IPS-18a (cell line): Measurements from ENCODE around the gene KERA.

Experiments
- H3K27ac ChIP-seq: one replicate; pipeline ENCODE4 v1.5.1; 2013; ENCODE audit warnings: low read length
- H3K27me3 ChIP-seq: one replicate; pipeline ENCODE4 v1.6.1; 2013; ENCODE audit warnings: mild to moderate bottlenecking, low read length; ENCODE audit not compliant: control insufficient read depth, insufficient read depth
- H3K36me3 ChIP-seq: one replicate; pipeline ENCODE4 v1.6.1; 2013; ENCODE audit warnings: low read depth, low read length; ENCODE audit not compliant: control insufficient read depth
- H3K4me1 ChIP-seq: one replicate; pipeline ENCODE4 v1.6.1; 2013; ENCODE audit warnings: low read depth, low read length; ENCODE audit not compliant: control insufficient read depth
- H3K4me3 ChIP-seq: one replicate; pipeline ENCODE4 v1.5.1; 2013; ENCODE audit warnings: low read length
- H3K9ac ChIP-seq: one replicate; pipeline ENCODE4 v1.6.1; 2013; ENCODE audit warnings: mild to moderate bottlenecking, low read length, moderate library complexity
- H3K9me3 ChIP-seq: one replicate; pipeline ENCODE4 v1.6.1; 2013; ENCODE audit warnings: low read depth, low read length; ENCODE audit not compliant: control insufficient read depth

The KERA gene

GRCh38 chr12:91057368-91058165, at the start of gene KERA:
Gene KERA, minus strand, starts transcription at chr12:91058024. Its CDS starts 1,743 bp downstream, at chr12:91056281.
- Histone ChIP-seq H3K9ac (no peak within 1 kb of the TSS), H3K4me1 (no peaks in the 10 kb centered on the region), H3K4me3 (no peak within 1 kb of the TSS), H3K9me3 (no peaks in the 10 kb centered on the region), H3K27ac (no peak within 1 kb of the TSS), H3K27me3 (no peaks in the 10 kb centered on the region), H3K36me3 (no peaks in the 10 kb centered on the region)

GRCh38 chr12:91106283-91106682, 48.5 kb upstream of the KERA start:
- Histone ChIP-seq H3K9ac (no peak overlapping the region), H3K4me1 (no peaks in the 10 kb centered on the region), H3K4me3 (no peak overlapping the region), H3K36me3 (no peaks in the 10 kb centered on the region), H3K27ac (no peak overlapping the region), H3K27me3 (no peaks in the 10 kb centered on the region), H3K9me3 (no peaks in the 10 kb centered on the region)

- H3K36me3 ChIP-seq: no peaks in the 10 kb centered on the region
- H3K9me3 ChIP-seq: no peaks in the 10 kb centered on the region
- no peaks in the 10 kb centered on the region for H3K27me3 ChIP-seq
- no peak overlapping the region for H3K27ac ChIP-seq
- H3K9ac ChIP-seq: no peak overlapping the region
- no peaks in the 10 kb centered on the region for H3K4me1 ChIP-seq
- H3K4me3 ChIP-seq: no peak overlapping the region
Observed at GRCh38 chr12:91105807-91106206, 48.0 kb upstream of the KERA start.

- H3K9me3 ChIP-seq: no peaks in the 10 kb centered on the region
- no peaks in the 10 kb centered on the region for H3K36me3 ChIP-seq
- H3K4me1 ChIP-seq: no peaks in the 10 kb centered on the region
- H3K4me3 ChIP-seq: no peak overlapping the region
- H3K27me3 ChIP-seq: no peaks in the 10 kb centered on the region
- no peak overlapping the region for H3K9ac ChIP-seq
- no peak overlapping the region for H3K27ac ChIP-seq
Observed at GRCh38 chr12:91104812-91105466, 47.1 kb upstream of the KERA start.

- H3K27me3 ChIP-seq: no peaks in the 10 kb centered on the region
- no peaks in the 10 kb centered on the region for H3K36me3 ChIP-seq
- no peaks in the 10 kb centered on the region for H3K4me1 ChIP-seq
- no peaks in the 10 kb centered on the region for H3K9me3 ChIP-seq
- no peak overlapping the region for H3K4me3 ChIP-seq
- no peak overlapping the region for H3K9ac ChIP-seq
- H3K27ac ChIP-seq: no peak overlapping the region
Observed at GRCh38 chr12:91103624-91104023, 45.8 kb upstream of the KERA start.

- no peak overlapping the region for H3K9ac ChIP-seq
Observed at GRCh38 chr12:91103101-91103500, 45.3 kb upstream of the KERA start.

GRCh38 chr12:91100906-91101305, 43.1 kb upstream of the KERA start:
- no peak overlapping the region for H3K27ac ChIP-seq
- H3K36me3 ChIP-seq: no peaks in the 10 kb centered on the region
- no peaks in the 10 kb centered on the region for H3K4me1 ChIP-seq
- H3K9me3 ChIP-seq: no peaks in the 10 kb centered on the region
- no peaks in the 10 kb centered on the region for H3K27me3 ChIP-seq
- H3K4me3 ChIP-seq: no peak overlapping the region
- no peak overlapping the region for H3K9ac ChIP-seq

More at GRCh38 chr12:91103101-91103500, 45.3 kb upstream of the KERA start:
- Histone ChIP-seq H3K27ac (no peak overlapping the region), H3K27me3 (no peaks in the 10 kb centered on the region), H3K9me3 (no peaks in the 10 kb centered on the region), H3K36me3 (no peaks in the 10 kb centered on the region), H3K4me1 (no peaks in the 10 kb centered on the region), H3K4me3 (no peak overlapping the region)

GRCh38 chr12:91099836-91100235, 42.0 kb upstream of the KERA start:
- Histone ChIP-seq H3K4me1 (no peaks in the 10 kb centered on the region), H3K36me3 (no peaks in the 10 kb centered on the region), H3K27me3 (no peaks in the 10 kb centered on the region), H3K4me3 (no peak overlapping the region), H3K9ac (no peak overlapping the region), H3K27ac (no peak overlapping the region), H3K9me3 (no peaks in the 10 kb centered on the region)

GRCh38 chr12:91099341-91099740, 41.5 kb upstream of the KERA start:
- Histone ChIP-seq H3K36me3 (no peaks in the 10 kb centered on the region), H3K4me3 (no peak overlapping the region), H3K27ac (no peak overlapping the region), H3K27me3 (no peaks in the 10 kb centered on the region), H3K9ac (no peak overlapping the region), H3K4me1 (no peaks in the 10 kb centered on the region), H3K9me3 (no peaks in the 10 kb centered on the region)

- H3K9ac ChIP-seq: no peak overlapping the region
- no peaks in the 10 kb centered on the region for H3K9me3 ChIP-seq
- H3K4me3 ChIP-seq: no peak overlapping the region
- H3K4me1 ChIP-seq: no peaks in the 10 kb centered on the region
- no peaks in the 10 kb centered on the region for H3K27me3 ChIP-seq
- no peak overlapping the region for H3K27ac ChIP-seq
- no peaks in the 10 kb centered on the region for H3K36me3 ChIP-seq
Observed at GRCh38 chr12:91098941-91099340, 41.1 kb upstream of the KERA start.

- Histone ChIP-seq H3K27me3 (no peaks in the 10 kb centered on the region), H3K4me3 (no peak overlapping the region)
Observed at GRCh38 chr12:91098461-91098860, 40.6 kb upstream of the KERA start.

GRCh38 chr12:91094957-91095356, 37.1 kb upstream of the KERA start:
- Histone ChIP-seq H3K4me1 (no peaks in the 10 kb centered on the region), H3K27ac (no peak overlapping the region), H3K9me3 (no peaks in the 10 kb centered on the region), H3K4me3 (no peak overlapping the region), H3K27me3 (no peaks in the 10 kb centered on the region), H3K9ac (no peak overlapping the region), H3K36me3 (no peaks in the 10 kb centered on the region)

More at GRCh38 chr12:91098461-91098860, 40.6 kb upstream of the KERA start:
- H3K4me1 ChIP-seq: no peaks in the 10 kb centered on the region
- H3K27ac ChIP-seq: no peak overlapping the region
- no peaks in the 10 kb centered on the region for H3K36me3 ChIP-seq
- H3K9ac ChIP-seq: no peak overlapping the region
- H3K9me3 ChIP-seq: no peaks in the 10 kb centered on the region
